RWPE1 (cell line): ENCODE results near the gene P2RY10.

ENCODE experiments used
- CTCF ChIA-PET: fragments of 350-600 bp; sonication (Branson Sonifier 250); formaldehyde crosslinking; extraction: SDS; loops from one replicate; lab custom pipeline; 2021; lab: Yijun Ruan, JAX
- POLR2A ChIA-PET: fragments of 400-600 bp; formaldehyde crosslinking; extraction: SDS; loops from one replicate; lab custom pipeline; 2020; ENCODE audit warnings: antibody characterized with exemption; ENCODE audit not compliant: low non-redundant PET; lab: Yijun Ruan, JAX
- DNase-seq: peaks from one replicate; pipeline ENCODE4 v3.0.0; 2012; ENCODE audit warnings: low spot score
- H3K27ac ChIP-seq: fragments of 450-650 bp; 2 replicates; pipeline ENCODE4 v1.5.1; 2017
- CTCF ChIP-seq: fragments of 450-650 bp; conservative IDR thresholded peaks from 2 replicates; pipeline ENCODE4 v1.5.1; 2017; ENCODE audit warnings: low read depth, mild to moderate bottlenecking

P2RY10 gene, protein sequence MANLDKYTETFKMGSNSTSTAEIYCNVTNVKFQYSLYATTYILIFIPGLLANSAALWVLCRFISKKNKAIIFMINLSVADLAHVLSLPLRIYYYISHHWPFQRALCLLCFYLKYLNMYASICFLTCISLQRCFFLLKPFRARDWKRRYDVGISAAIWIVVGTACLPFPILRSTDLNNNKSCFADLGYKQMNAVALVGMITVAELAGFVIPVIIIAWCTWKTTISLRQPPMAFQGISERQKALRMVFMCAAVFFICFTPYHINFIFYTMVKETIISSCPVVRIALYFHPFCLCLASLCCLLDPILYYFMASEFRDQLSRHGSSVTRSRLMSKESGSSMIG

DNA sequence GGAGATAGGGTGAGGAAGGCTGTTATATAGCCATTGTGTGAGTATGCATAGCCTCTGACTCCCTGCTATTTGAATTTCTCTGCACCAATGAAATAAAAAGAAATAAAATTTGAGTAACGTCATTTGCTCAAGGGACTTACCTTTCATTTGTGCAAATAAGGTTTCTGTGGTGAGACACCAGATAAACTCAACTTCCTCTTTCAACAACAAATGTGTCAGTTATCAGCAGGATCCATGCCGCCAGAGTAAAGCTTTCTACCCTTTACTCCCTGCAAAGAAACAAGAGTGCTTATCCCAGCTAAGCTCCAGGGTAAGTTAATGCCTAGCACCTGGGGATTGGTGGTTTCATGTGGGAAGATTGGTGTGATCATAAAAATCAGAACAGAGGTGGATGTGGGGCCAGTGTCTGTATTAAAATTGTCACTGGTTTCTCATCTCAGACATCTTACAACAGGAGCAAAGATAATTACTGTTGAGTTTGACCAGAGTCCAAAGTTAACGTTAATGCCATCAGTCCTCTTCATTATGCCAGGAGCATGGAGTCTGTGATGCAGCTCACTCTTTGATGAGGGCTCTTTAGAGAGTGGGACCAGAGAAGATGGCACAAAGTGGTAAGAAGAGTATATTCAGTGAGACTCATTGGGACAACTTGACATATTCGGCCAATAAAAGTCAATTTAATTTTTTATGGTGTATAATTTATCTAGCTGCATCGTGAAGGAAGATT is at the start of gene P2RY10:
Gene P2RY10, plus strand, starts transcription at position 206 of the 727 bp plus-strand sequence. CDS start 15,130 bp downstream, outside the sequence.
- H3K27ac ChIP-seq = no peak within 1 kb of the TSS
- DNase-seq = no peak
- no peak for TF ChIP-seq CTCF
- ChIA-PET CTCF (no interaction called here), POLR2A (no interaction called here)

DNA sequence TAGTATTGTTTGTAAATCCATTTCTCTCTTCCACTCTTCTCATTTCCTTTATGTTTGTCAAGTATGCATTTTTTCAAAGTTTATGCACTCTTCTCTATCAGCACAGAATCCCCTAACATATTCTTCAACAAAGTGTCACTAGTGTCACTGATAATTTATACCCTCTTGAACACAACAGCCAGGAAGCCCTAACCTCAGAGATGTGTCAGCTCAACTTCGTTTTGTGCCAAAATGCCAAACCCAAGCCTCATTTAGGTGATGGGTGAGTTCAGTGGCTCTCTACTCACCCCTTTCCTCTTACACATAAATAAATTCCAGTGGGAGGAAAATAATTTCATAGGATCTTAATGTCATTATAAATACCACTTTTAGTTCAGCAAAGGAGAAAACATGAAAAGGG is 22.4 kb upstream of the P2RY10 start:
- ChIA-PET CTCF (no interaction called here), POLR2A (no interaction called here)
- H3K27ac ChIP-seq = no peak overlapping the region
- no peak for TF ChIP-seq CTCF
- no peak for DNase-seq

- CTCF ChIA-PET = no interaction called here
- POLR2A ChIA-PET = no interaction called here
- no peak for DNase-seq
- TF ChIP-seq CTCF = no peak
- no peak overlapping the region for H3K27ac ChIP-seq
Measured at GRCh38 chrX:78923198-78924015, 21.8 kb upstream of the P2RY10 start.

GRCh38 chrX:78931814-78932213 is 13.4 kb upstream of the P2RY10 start:
- POLR2A ChIA-PET = no interaction called here
- no peak for TF ChIP-seq CTCF
- H3K27ac ChIP-seq = no peak overlapping the region
- CTCF ChIA-PET = no interaction called here
- no peak for DNase-seq

GRCh38 chrX:78934866-78935265 is 10.3 kb upstream of the P2RY10 start:
- no peak overlapping the region for H3K27ac ChIP-seq
- CTCF ChIA-PET = no interaction called here
- no peak for DNase-seq
- POLR2A ChIA-PET = no interaction called here
- no peak for TF ChIP-seq CTCF

DNA sequence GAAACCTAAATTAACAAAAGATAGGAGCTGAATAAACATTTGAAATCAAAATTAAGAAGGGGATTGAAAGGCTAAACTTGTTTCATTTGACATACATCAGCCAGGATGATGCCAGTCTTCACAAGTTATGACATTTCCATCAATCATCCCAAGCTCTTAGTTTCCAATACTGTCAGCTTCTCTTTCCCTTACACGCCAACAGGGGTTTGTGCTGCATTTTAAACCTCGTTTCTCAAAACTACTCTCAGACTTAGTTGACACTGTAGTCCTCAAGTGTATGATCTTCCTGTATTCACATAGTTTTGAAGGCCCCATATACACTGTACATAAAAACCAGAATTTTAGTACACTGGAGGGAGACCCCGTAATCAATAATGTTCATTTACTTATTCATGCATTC is 840 bp upstream of the P2RY10 start:
- ChIA-PET POLR2A (no interaction called here), CTCF (interaction anchor here (0.6 kb wide), 1 partner anchor 11 kb away, joined by 3 read pairs; no protein-coding TSS in a partner anchor)

More for the DNA sequence above, 840 bp upstream of the P2RY10 start:
- TF ChIP-seq CTCF = no peak
- H3K27ac ChIP-seq = no peak overlapping the region
- DNase-seq = no peak
